GM21381 (cell line): ENCODE data around the gene ESYT3.

Experiments used
- ATAC-seq: cut with Tn5 transposase; IDR thresholded peaks from one replicate; pipeline ENCODE4 v1.9.1; 2021; ENCODE audit warnings: mild to moderate bottlenecking, moderate library complexity; ENCODE audit not compliant: unreplicated experiment

Gene ESYT3, protein sequence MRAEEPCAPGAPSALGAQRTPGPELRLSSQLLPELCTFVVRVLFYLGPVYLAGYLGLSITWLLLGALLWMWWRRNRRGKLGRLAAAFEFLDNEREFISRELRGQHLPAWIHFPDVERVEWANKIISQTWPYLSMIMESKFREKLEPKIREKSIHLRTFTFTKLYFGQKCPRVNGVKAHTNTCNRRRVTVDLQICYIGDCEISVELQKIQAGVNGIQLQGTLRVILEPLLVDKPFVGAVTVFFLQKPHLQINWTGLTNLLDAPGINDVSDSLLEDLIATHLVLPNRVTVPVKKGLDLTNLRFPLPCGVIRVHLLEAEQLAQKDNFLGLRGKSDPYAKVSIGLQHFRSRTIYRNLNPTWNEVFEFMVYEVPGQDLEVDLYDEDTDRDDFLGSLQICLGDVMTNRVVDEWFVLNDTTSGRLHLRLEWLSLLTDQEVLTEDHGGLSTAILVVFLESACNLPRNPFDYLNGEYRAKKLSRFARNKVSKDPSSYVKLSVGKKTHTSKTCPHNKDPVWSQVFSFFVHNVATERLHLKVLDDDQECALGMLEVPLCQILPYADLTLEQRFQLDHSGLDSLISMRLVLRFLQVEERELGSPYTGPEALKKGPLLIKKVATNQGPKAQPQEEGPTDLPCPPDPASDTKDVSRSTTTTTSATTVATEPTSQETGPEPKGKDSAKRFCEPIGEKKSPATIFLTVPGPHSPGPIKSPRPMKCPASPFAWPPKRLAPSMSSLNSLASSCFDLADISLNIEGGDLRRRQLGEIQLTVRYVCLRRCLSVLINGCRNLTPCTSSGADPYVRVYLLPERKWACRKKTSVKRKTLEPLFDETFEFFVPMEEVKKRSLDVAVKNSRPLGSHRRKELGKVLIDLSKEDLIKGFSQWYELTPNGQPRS

GRCh38 chr3:138434276-138434874 is at the start of gene ESYT3:
Gene ESYT3 (plus strand): TSS chr3:138434616. CDS start chr3:138434799, 183 bp downstream.
- ATAC-seq = no peak

DNA sequence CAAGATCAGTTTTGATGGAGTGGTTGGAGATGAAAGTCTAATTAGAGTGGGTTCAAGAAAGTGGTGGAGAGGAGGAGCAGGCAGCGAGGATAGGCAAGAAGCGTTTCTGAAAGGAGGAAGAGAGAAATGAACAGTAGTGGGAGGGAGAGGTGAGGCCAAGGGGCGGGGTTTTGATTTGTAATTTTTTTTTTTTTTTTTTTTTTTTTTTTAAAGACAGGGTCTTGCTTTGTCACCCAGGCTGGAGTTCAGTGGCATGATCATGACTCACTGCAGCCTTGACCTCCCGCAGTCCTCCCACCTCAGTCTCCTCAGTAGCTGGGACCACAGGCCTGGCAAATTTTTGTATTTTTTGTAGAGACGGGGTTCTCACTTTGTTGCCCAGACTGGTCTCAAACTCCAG is 49.4 kb upstream of the ESYT3 start:
- ATAC-seq = no peak

- no peak for ATAC-seq
These were observed 45.2 kb upstream of the ESYT3 start for GRCh38 chr3:138389144-138389601.

DNA sequence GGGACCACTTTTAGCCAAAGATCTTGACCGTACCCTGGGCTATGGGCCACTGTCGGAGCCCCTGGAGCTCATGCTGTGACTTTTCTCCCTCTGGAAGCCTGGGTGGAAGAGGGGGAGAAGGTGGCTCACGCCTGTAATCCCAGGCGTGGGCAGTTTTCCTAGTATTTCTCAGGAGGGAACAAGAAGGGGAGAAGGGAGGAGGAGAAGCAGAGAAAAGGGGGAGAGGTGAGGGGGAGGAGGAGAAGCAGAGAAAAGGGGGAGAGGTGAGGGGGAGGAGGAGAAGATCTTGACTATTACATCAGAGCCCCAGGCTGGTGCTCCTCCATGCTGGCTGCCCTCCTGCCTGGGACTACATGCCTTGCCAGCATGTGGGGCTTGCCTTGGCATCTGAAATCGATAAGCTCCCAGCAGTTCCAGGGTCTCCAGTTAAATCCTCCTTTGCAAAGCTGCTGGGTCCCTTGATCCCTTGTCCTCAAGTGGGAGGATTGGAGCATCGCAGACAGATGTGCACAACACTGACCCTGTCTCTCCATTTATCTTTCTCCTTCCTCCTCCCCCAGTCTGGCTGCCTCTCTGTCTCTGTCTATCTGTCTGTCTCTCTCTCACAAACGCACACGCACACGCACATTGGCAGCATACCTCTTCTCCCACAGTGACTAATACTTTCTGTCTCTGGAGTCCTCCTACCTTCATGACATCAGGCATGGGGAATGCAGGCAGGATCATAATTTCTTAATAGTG is 44.4 kb upstream of the ESYT3 start:
- ATAC-seq = no peak

GRCh38 chr3:138390582-138390932 is 43.9 kb upstream of the ESYT3 start:
- no peak for ATAC-seq

DNA sequence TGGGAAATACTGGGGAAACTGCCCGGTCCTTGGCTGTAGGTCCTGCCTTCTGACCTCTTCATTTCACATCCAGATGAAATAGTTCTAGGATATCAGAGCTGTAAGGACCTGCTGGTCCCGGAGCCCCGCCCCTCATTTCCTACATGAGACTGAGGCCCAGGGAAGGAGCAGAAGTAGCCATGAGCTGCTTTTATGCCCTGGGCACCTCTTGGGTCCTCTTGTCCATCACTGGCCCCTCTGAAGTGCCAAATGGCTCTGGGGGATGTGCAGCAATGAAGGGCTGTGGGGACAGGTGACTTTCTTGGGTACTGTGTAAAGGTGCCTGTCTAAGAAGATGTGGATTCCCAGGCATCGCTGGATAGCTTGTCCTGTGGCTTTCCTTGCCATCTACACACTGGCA is 40.3 kb upstream of the ESYT3 start:
- ATAC-seq = no peak

- no peak for ATAC-seq
These were observed 39.7 kb upstream of the ESYT3 start for GRCh38 chr3:138394686-138395085.

DNA sequence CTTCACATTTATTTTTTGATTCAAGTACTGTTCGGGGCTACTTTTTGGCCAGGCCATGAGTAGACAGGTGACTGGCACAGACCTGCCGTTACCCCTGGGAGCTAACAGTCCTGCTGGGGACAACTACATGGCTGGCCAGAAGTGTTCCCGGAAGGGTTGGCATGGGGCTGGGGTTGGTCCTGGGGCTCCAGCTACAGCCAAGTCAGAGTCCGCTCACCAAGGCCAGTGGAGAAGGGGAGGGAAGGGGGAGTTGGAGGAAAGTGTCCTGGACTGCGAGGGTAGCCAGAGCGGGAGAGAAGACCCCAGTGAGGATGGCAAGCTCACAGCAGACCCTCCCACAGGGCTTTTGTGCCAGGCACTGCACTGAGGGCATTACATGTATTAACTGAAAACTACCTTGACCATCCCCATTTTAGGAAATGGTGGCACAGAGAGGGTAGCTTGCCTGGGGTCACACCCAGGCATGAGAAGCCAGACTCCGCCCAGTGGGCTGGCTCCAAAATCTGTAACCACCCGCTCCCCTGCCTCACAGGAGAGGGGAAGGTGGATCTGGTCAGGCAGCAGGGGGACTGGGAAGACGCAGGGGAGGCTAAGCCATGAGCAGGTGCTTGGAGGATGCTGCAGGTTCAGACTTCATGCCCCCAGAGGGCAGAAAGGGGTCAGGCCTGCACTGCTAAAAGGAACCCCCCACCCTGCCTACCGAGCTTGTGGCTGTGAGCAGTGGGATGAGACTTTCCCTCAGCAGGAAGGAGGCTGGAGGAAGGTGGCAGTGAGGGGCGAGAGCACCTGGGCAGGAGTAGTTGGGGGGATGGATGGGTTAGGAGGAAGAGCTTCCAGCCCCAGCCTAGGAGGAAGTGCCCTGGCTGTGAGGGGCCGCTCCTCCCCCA is 38.3 kb upstream of the ESYT3 start:
- ATAC-seq = no peak

DNA sequence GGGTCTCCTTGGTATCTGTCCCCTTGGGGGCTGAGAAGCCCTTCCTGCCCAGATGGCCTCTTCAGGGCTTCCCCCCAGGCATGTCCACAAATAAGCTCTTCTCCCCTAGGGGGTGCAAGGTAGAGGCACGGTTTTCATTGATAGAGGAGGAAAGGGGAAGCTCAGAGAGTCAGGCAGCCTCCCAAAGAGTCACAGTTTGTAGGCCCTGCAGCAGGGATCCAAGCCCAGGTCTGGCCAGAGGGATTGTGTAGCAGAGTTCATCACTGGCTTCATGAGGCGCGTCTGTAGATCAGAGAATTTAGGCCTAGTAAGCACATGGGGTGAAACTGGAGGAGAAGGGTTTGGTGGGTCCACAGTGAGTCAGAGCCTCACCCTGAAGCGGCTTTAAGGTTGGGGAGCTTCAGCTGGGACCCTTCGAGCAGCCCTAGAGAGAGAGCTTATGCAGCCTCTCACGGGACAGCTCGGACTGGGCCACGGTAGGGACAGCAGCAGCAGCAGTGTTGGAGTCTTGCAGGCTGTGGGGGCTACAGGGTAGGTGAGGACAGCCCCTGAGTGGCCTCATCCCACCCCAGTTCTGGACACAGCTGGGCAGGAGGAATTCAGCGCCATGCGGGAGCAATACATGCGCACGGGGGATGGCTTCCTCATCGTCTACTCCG is 37.5 kb upstream of the ESYT3 start:
- no peak for ATAC-seq

DNA sequence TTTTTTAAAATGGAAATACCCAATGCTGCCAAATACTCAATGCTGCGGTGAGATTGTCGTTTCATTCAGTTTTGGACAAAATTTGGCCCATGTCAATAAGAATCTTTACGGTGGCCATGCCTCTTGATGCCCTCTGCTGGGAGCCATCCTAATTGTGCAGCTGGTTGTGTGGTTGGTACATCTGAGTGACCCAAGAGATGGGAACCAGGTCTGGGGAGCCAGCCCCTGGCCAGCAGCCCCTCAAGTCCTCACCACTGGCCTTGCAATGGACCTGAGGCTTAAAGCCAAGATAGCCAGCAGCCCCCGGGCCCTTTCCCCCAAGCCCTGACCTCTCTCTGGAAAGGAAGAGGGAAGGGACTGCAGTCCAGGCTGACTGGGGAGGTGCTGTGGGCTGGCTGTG is 36.4 kb upstream of the ESYT3 start:
- ATAC-seq = no peak

GRCh38 chr3:138398791-138399575 is 35.4 kb upstream of the ESYT3 start:
- no peak for ATAC-seq

- no peak for ATAC-seq
These were observed 34.6 kb upstream of the ESYT3 start for GRCh38 chr3:138399766-138400165.

GRCh38 chr3:138400651-138401070 is 33.8 kb upstream of the ESYT3 start:
- ATAC-seq = no peak

DNA sequence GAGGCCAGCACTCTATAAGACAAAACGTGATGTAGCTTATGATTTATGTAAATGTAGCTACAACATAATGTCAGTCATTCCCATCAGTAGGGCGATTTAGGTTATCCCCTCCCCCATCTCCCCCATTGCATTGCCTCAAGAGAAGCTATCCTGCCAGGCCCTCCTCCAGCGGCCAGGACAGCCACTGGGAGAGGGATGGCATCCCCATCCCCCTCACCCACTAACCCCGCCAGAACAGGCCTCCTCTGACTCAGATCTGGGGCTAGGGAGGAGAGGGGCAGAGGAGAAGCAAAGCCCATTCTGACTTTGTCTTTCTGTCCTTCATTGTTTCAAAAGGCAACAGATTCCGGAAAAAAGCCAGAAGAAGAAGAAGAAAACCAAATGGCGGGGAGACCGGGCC is 32.6 kb upstream of the ESYT3 start:
- ATAC-seq = no peak

- no peak for ATAC-seq
These were observed 30.3 kb upstream of the ESYT3 start for GRCh38 chr3:138404121-138404520.

DNA sequence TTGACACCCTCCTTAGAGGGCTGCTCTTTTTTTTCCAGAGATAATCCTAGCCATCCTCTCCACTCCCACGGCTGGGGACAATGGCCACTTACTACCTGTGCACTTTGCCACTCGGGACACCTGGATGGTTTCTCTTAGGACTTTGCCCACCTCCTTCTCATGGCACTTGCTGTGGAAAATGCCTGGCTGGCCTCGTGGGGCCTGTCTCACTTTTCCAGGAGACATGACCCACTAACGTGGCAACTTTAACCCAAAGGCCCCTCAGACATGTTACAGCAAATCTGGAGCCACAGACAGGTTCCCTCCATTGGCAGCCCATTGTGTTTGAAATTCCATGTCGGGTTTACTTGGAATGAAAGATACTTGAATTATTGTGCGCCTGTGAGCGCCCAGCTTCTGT is 29.4 kb upstream of the ESYT3 start:
- ATAC-seq = no peak

DNA sequence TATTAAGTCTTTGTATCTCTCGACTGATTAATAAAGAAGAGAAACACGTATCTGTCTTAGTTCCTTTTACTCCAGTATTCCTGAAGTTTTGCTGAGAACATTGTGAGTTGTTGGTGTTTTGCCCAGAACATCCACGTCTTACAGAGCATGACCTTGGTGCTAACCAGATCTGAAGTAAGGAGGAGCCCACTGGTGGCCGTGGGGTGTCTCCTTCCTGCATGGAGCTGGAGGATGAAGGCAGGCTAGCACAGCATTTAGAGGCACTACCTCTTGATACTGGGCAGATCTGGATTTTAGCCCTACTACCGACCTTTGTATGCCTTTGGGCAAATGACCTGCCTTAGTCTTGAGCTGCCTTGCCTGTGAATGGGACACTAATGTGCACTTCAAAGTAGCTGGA is 28.9 kb upstream of the ESYT3 start:
- no peak for ATAC-seq

DNA sequence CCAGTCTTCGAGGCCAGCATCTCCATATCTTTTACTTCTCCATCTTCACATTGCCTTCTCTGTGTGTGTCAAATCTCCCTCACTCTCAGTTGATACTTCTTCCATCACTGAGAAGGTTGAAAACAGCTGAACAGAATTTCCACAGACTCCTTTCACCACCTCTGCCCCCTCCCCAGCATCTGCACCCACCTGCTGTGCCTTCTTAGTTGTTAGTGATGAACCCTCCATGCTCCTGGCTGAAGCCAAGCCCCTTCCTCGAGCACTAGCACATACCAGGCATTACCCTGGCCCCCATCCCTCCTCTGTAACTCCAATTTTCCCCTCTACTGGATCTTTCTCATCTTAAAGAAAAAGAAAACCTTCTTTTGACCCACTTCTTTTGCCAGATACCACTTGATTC is 27.8 kb upstream of the ESYT3 start:
- ATAC-seq = no peak
